Muscle layer of colon (tissue), 2 donors: Measurements from ENCODE around the gene MAGI2.

ENCODE experiments used
- H3K27ac ChIP-seq: one replicate; pipeline ENCODE4 v1.7.0; 2013; ENCODE audit warnings: low read depth, mild to moderate bottlenecking, low read length, moderate library complexity
- H3K27me3 ChIP-seq, 2 donors: one replicate each; pipeline ENCODE4 v1.7.0; 2013; ENCODE audit warnings: low read length in 2 of 2, mild to moderate bottlenecking in 2 of 2; ENCODE audit not compliant: insufficient read depth in 2 of 2, control insufficient read depth in 1 of 2
- H3K36me3 ChIP-seq: one replicate; pipeline ENCODE4 v1.7.0; 2013; ENCODE audit warnings: mild to moderate bottlenecking, low read length; ENCODE audit not compliant: insufficient read depth
- H3K4me1 ChIP-seq: one replicate; pipeline ENCODE4 v1.7.0; 2013; ENCODE audit warnings: mild to moderate bottlenecking, low read length; ENCODE audit not compliant: insufficient read depth
- H3K4me3 ChIP-seq, 2 donors: one replicate each; pipeline ENCODE4 v1.7.0; 2013; ENCODE audit warnings: low read length in 2 of 2, low read depth in 1 of 2, mild to moderate bottlenecking in 1 of 2, moderate library complexity in 1 of 2
- H3K9ac ChIP-seq: one replicate; pipeline ENCODE4 v1.7.0; 2013; ENCODE audit warnings: low read length
- H3K9me3 ChIP-seq: one replicate; pipeline ENCODE4 v1.7.0; 2013; ENCODE audit warnings: mild to moderate bottlenecking, low read length
- donor health status: abdominal sarcoma.
- donor health status: Adenocarcinoma of cecum.

The MAGI2 gene

GRCh38 chr7:79376299-79377025 lies 77.0 kb downstream of the MAGI2 start:
- H3K27me3 ChIP-seq: no peaks in the 10 kb centered on the region
- H3K4me1 ChIP-seq: no peaks in the 10 kb centered on the region
- no peak overlapping the region for H3K9ac ChIP-seq
- H3K27ac ChIP-seq: no peak overlapping the region
- no peaks in the 10 kb centered on the region for H3K9me3 ChIP-seq
- H3K4me3 ChIP-seq: no peak overlapping the region
- H3K36me3 ChIP-seq: no peaks in the 10 kb centered on the region

GRCh38 chr7:79361214-79361613 lies 92.3 kb downstream of the MAGI2 start:
- Histone ChIP-seq H3K36me3 (no peaks in the 10 kb centered on the region), H3K27ac (no peak overlapping the region), H3K9me3 (no peaks in the 10 kb centered on the region), H3K4me1 (no peaks in the 10 kb centered on the region), H3K9ac (no peak overlapping the region), H3K4me3 (no peak overlapping the region), H3K27me3 (no peaks in the 10 kb centered on the region)

DNA sequence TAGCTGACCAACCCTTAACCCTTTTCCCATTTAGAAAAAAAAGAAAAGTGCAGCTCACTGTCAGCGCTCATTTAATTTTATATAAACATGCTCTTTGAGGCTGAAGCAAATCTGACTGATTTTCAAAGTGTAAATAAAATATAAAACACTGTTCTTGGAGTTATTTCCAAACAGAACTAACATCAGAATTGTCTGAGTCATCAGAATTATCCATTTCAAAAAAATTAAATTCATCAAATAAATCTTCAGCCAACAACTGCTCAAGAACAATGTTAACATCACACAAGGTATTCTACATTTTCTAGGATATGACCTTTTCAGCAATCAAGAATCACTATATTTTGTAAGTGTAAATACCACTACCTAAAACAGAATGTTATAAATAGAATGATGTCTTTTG lies 93.6 kb downstream of the MAGI2 start:
- H3K27ac ChIP-seq: no peak overlapping the region
- no peak overlapping the region for H3K9ac ChIP-seq
- no peaks in the 10 kb centered on the region for H3K9me3 ChIP-seq
- no peaks in the 10 kb centered on the region for H3K36me3 ChIP-seq
- no peaks in the 10 kb centered on the region for H3K4me1 ChIP-seq
- no peaks in the 10 kb centered on the region for H3K27me3 ChIP-seq
- no peak overlapping the region for H3K4me3 ChIP-seq

GRCh38 chr7:79357101-79357500 lies 96.4 kb downstream of the MAGI2 start:
- H3K4me1 ChIP-seq: no peaks in the 10 kb centered on the region
- H3K9me3 ChIP-seq: no peaks in the 10 kb centered on the region
- H3K36me3 ChIP-seq: no peaks in the 10 kb centered on the region
- H3K27ac ChIP-seq: no peak overlapping the region
- no peaks in the 10 kb centered on the region for H3K27me3 ChIP-seq
- H3K4me3 ChIP-seq: no peak overlapping the region
- H3K9ac ChIP-seq: no peak overlapping the region

DNA sequence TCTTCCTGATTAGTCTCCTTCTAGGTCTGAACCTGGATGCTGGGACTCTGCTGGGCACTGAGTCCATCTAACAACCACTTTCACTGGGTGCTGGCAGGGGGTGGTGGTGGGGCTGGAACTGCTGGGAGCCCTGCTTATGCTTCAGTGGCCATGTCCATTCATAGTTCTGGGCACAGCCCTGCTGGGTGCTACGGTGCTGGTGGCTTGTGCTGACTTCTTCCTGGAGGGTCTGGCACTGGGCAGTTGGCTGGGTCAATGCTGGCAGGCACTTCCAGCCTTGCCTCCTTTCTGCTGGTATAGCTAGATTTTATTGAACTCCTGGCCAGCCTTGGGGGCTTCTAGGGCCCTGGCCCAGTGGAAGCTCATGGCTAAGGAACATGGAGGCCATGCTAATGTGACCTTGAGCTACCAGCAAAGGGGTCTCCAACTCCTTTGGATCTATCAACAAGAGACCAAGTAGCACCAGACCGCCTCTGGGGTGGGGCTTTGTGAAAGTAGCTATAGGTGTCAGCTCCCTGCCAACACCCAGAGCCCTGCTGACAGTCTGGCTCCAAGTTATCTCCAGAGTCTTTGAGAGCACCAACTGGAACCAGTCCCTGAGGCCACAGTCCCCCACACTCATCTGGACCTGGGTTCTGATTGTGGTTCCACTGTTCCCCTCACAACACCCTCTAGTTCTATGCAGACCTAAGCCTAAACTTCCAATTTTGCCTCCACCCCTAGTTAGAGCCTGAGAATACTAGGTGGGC lies 99.6 kb downstream of the MAGI2 start:
- Histone ChIP-seq H3K36me3 (no peaks in the 10 kb centered on the region), H3K9ac (no peak overlapping the region), H3K27me3 (no peaks in the 10 kb centered on the region), H3K27ac (no peak overlapping the region), H3K4me3 (no peak overlapping the region), H3K9me3 (no peaks in the 10 kb centered on the region), H3K4me1 (no peaks in the 10 kb centered on the region)

DNA sequence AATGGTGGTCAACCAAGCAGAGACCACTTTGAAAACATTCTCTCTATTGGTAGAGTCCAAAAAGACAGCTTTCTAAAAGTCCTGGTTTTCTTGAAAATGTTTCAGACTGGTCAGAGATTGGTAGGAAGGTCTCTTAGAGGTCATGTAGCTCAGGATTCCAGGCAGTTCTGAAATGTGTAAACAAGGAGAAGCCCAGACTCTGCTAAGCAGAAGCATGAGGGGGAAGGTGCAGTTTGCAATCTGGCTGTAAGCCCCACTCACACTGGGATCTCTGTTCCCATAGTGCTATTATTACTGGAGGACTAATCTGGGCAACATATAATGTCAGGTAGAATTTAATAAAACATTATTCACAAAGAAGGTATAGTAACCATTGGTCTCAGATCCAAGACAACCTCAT lies 101.1 kb downstream of the MAGI2 start:
- H3K4me1 ChIP-seq: no peaks in the 10 kb centered on the region
- no peak overlapping the region for H3K27ac ChIP-seq
- no peaks in the 10 kb centered on the region for H3K36me3 ChIP-seq
- H3K4me3 ChIP-seq: no peak overlapping the region
- no peaks in the 10 kb centered on the region for H3K27me3 ChIP-seq
- H3K9me3 ChIP-seq: no peaks in the 10 kb centered on the region
- H3K9ac ChIP-seq: no peak overlapping the region

- no peaks in the 10 kb centered on the region for H3K4me1 ChIP-seq
- no peak overlapping the region for H3K27ac ChIP-seq
- no peaks in the 10 kb centered on the region for H3K27me3 ChIP-seq
- H3K9me3 ChIP-seq: no peaks in the 10 kb centered on the region
- no peaks in the 10 kb centered on the region for H3K36me3 ChIP-seq
- no peak overlapping the region for H3K4me3 ChIP-seq
- no peak overlapping the region for H3K9ac ChIP-seq
These were observed 106.1 kb downstream of the MAGI2 start for GRCh38 chr7:79347351-79347750.

- H3K27me3 ChIP-seq: no peaks in the 10 kb centered on the region
- no peaks in the 10 kb centered on the region for H3K36me3 ChIP-seq
- H3K4me3 ChIP-seq: no peak overlapping the region
- no peaks in the 10 kb centered on the region for H3K9me3 ChIP-seq
- H3K27ac ChIP-seq: no peak overlapping the region
- H3K9ac ChIP-seq: no peak overlapping the region
- no peaks in the 10 kb centered on the region for H3K4me1 ChIP-seq
These were observed 111.6 kb downstream of the MAGI2 start for GRCh38 chr7:79341902-79342301.

GRCh38 chr7:79340212-79340611 lies 113.3 kb downstream of the MAGI2 start:
- H3K9me3 ChIP-seq: no peaks in the 10 kb centered on the region
- no peak overlapping the region for H3K4me3 ChIP-seq
- H3K4me1 ChIP-seq: no peaks in the 10 kb centered on the region
- no peaks in the 10 kb centered on the region for H3K27me3 ChIP-seq
- no peaks in the 10 kb centered on the region for H3K36me3 ChIP-seq
- no peak overlapping the region for H3K9ac ChIP-seq
- no peak overlapping the region for H3K27ac ChIP-seq

DNA sequence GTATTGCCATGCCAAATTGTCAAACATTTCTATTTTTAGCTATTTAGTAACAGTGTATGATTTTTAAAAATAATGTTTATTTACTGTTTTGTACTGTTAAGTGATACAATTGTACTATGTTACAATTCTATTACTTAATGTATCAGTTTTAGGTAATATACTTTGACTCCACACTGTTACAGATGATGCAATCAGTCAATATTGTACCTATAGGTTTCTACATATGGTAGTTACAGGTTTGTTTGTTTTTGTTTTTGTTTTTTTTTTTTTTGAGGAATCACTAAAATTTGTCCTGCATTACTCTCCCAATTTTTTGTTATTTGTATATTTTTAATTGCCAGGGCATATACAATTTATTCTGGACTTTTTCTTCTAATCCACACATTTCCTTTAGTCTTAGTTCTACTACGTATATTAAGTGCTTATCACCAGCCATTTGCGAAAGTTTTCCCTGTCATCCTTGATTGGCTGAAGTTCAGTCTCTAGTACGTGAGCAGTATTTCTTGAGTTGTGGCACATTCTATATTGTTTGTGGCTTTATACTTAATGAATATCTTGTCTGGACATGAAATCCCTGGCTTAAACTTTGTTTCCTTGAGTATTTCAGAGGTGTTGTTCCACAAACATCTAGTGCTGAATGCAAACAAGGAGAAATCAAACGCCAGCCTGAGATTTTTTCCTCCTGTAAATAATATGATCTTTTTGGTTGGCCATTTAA lies 114.1 kb downstream of the MAGI2 start:
- H3K4me1 ChIP-seq: no peaks in the 10 kb centered on the region
- H3K36me3 ChIP-seq: no peaks in the 10 kb centered on the region
- H3K4me3 ChIP-seq: no peak overlapping the region
- no peaks in the 10 kb centered on the region for H3K27me3 ChIP-seq
- H3K27ac ChIP-seq: no peak overlapping the region
- no peaks in the 10 kb centered on the region for H3K9me3 ChIP-seq
- no peak overlapping the region for H3K9ac ChIP-seq

DNA sequence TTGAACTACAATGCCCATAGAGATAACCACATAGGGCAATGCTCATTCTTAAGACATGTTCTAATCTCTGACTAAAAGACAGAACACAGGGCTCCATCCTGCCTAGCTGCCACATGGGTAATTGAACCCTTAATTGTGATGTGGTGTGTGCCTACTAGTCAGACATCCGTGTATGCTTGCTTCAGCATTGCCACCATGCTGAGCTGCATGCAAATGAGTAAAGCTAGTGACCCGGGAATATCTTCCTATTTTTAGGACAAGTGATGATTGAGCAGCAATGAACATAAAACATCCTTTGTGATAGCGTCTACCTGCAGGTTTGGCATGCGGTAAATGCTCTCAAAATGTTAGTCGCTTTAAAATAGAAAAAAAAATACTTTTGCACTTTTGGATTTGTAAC lies 115.8 kb downstream of the MAGI2 start:
- no peak overlapping the region for H3K27ac ChIP-seq
- H3K9me3 ChIP-seq: no peaks in the 10 kb centered on the region
- H3K27me3 ChIP-seq: no peaks in the 10 kb centered on the region
- H3K36me3 ChIP-seq: no peaks in the 10 kb centered on the region
- H3K4me1 ChIP-seq: no peaks in the 10 kb centered on the region
- no peak overlapping the region for H3K9ac ChIP-seq
- H3K4me3 ChIP-seq: no peak overlapping the region
